Ectodermal cell (in vitro differentiated cells): ENCODE data around the gene KIAA1328.
"Not testable (repeated sequence)": the region's sequence is repeated elsewhere in the genome, so short reads cannot be mapped to it uniquely, and the experiment has no call there.

Experiments used
- H3K27ac ChIP-seq: 2 replicates; pipeline ENCODE4 v1.7.0; 2013; ENCODE audit warnings: mild to moderate bottlenecking, low read depth, low read length; ENCODE audit not compliant: insufficient read depth, poor library complexity, severe bottlenecking
- H3K27me3 ChIP-seq: 2 replicates; pipeline ENCODE4 v1.7.0; 2013; ENCODE audit warnings: mild to moderate bottlenecking, low read length; ENCODE audit not compliant: insufficient read depth, control insufficient read depth, poor library complexity, severe bottlenecking
- H3K36me3 ChIP-seq: one replicate; pipeline ENCODE4 v1.7.0; 2013; ENCODE audit warnings: low read length; ENCODE audit not compliant: control insufficient read depth, insufficient read depth
- H3K4me1 ChIP-seq: one replicate; pipeline ENCODE4 v1.7.0; 2013; ENCODE audit warnings: low read length; ENCODE audit not compliant: control insufficient read depth, insufficient read depth
- H3K4me3 ChIP-seq: 2 replicates; pipeline ENCODE4 v1.7.0; 2013; ENCODE audit warnings: low read depth, low read length, control low read depth; ENCODE audit not compliant: insufficient read depth
- H3K9me3 ChIP-seq: 2 replicates; pipeline ENCODE4 v1.7.0; 2013; ENCODE audit warnings: mild to moderate bottlenecking, low read length, moderate library complexity; ENCODE audit not compliant: control insufficient read depth
- WGBS, 2 experiments: methylation state at CpG; one replicate each; pipeline ENCODE4 v1.1.7; 2013; ENCODE audit warnings: missing lambda C conversion rate in 2 of 2; 5-methylcytosine and 5-hydroxymethylcytosine counted together

KIAA1328 gene

GRCh38 chr18:36893227-36893626, 64.3 kb downstream of the KIAA1328 start:
- no peaks in the 10 kb centered on the region for H3K4me1 ChIP-seq
- no peak overlapping the region for H3K27ac ChIP-seq
- H3K9me3 ChIP-seq, result no peaks in the 10 kb centered on the region
- H3K4me3 ChIP-seq, result no peak overlapping the region
- no peaks in the 10 kb centered on the region for H3K36me3 ChIP-seq
- WGBS, 2 experiments, result 92 to 100% methylated on average over 2 to 5 of the region's 5 CpGs
- no peaks in the 10 kb centered on the region for H3K27me3 ChIP-seq

- Histone ChIP-seq H3K27me3 (no peaks in the 10 kb centered on the region), H3K4me1 (no peaks in the 10 kb centered on the region), H3K4me3 (no peak overlapping the region), H3K9me3 (no peaks in the 10 kb centered on the region), H3K27ac (no peak overlapping the region), H3K36me3 (no peaks in the 10 kb centered on the region)
- 90 to 92% methylated on average over 4 of the region's 4 CpGs for WGBS, 2 experiments
These were observed 66.7 kb downstream of the KIAA1328 start for GRCh38 chr18:36895606-36896005.

GRCh38 chr18:36897253-36897652, 68.3 kb downstream of the KIAA1328 start:
- Histone ChIP-seq H3K27ac (no peak overlapping the region), H3K27me3 (no peaks in the 10 kb centered on the region), H3K4me3 (no peak overlapping the region), H3K4me1 (no peaks in the 10 kb centered on the region), H3K36me3 (no peaks in the 10 kb centered on the region), H3K9me3 (no peaks in the 10 kb centered on the region)
- WGBS, 2 experiments, result 93 to 95% methylated on average over 1 of the region's 1 CpG

- Histone ChIP-seq H3K27ac (no peak overlapping the region), H3K27me3 (no peaks in the 10 kb centered on the region), H3K9me3 (no peaks in the 10 kb centered on the region), H3K36me3 (no peaks in the 10 kb centered on the region), H3K4me1 (no peaks in the 10 kb centered on the region), H3K4me3 (no peak overlapping the region)
- 85 to 86% methylated on average over 2 of the region's 3 CpGs for WGBS, 2 experiments
These were observed 70.4 kb downstream of the KIAA1328 start for GRCh38 chr18:36899289-36899688.

- Histone ChIP-seq H3K4me1 (no peaks in the 10 kb centered on the region), H3K36me3 (no peaks in the 10 kb centered on the region), H3K9me3 (no peaks in the 10 kb centered on the region), H3K27ac (no peak overlapping the region), H3K4me3 (no peak overlapping the region), H3K27me3 (no peaks in the 10 kb centered on the region)
- 100% methylated on average over 1 to 3 of the region's 4 CpGs for WGBS, 2 experiments
These were observed 71.5 kb downstream of the KIAA1328 start for GRCh38 chr18:36900466-36900865.

GRCh38 chr18:36901277-36901701, 72.4 kb downstream of the KIAA1328 start:
- no peak overlapping the region for H3K4me3 ChIP-seq
- no peak overlapping the region for H3K27ac ChIP-seq
- no peaks in the 10 kb centered on the region for H3K36me3 ChIP-seq
- no peaks in the 10 kb centered on the region for H3K4me1 ChIP-seq
- H3K27me3 ChIP-seq, result no peaks in the 10 kb centered on the region
- 97 to 100% methylated on average over 1 of the region's 1 CpG for WGBS, 2 experiments
- H3K9me3 ChIP-seq, result no peaks in the 10 kb centered on the region

- Histone ChIP-seq H3K27me3 (no peaks in the 10 kb centered on the region), H3K4me3 (no peak overlapping the region), H3K36me3 (no peaks in the 10 kb centered on the region), H3K9me3 (no peaks in the 10 kb centered on the region), H3K4me1 (no peaks in the 10 kb centered on the region), H3K27ac (no peak overlapping the region)
- WGBS, 2 experiments, result 95 to 100% methylated on average over 2 to 3 of the region's 3 CpGs
These were observed 74.4 kb downstream of the KIAA1328 start for GRCh38 chr18:36903215-36903928.

- Histone ChIP-seq H3K27ac (no peak overlapping the region), H3K4me3 (no peak overlapping the region), H3K9me3 (no peaks in the 10 kb centered on the region), H3K4me1 (no peaks in the 10 kb centered on the region), H3K27me3 (no peaks in the 10 kb centered on the region), H3K36me3 (no peaks in the 10 kb centered on the region)
These were observed 76.6 kb downstream of the KIAA1328 start for GRCh38 chr18:36905571-36905970.

- not testable (repeated sequence) for H3K27me3 ChIP-seq, H3K27ac ChIP-seq, H3K9me3 ChIP-seq, H3K4me3 ChIP-seq, H3K4me1 ChIP-seq, H3K36me3 ChIP-seq
- WGBS, 2 experiments, result 93% methylated on average over 2 of the region's 4 CpGs; no CpG with 5 or more reads in 1 of the 2 experiments
These were observed 80.4 kb downstream of the KIAA1328 start for GRCh38 chr18:36909282-36909681.

GRCh38 chr18:36912887-36913286, 84.0 kb downstream of the KIAA1328 start:
- Histone ChIP-seq H3K27ac (no peak overlapping the region), H3K36me3 (no peaks in the 10 kb centered on the region), H3K27me3 (no peaks in the 10 kb centered on the region), H3K4me1 (no peaks in the 10 kb centered on the region), H3K9me3 (no peaks in the 10 kb centered on the region), H3K4me3 (no peak overlapping the region)
- WGBS, 2 experiments, result 92 to 94% methylated on average over 1 of the region's 1 CpG
